Glomerular visceral epithelial cell (primary cell): ENCODE measurements around the gene SPRTN.
A peak's percentile ranks its signal among the peaks of the same experiment; 100 is the strongest.

Experiments
- DNase-seq: peaks from one replicate; pipeline ENCODE4 v3.0.0-alpha.2; 2016; ENCODE audit errors: extremely low spot score

Gene SPRTN, protein sequence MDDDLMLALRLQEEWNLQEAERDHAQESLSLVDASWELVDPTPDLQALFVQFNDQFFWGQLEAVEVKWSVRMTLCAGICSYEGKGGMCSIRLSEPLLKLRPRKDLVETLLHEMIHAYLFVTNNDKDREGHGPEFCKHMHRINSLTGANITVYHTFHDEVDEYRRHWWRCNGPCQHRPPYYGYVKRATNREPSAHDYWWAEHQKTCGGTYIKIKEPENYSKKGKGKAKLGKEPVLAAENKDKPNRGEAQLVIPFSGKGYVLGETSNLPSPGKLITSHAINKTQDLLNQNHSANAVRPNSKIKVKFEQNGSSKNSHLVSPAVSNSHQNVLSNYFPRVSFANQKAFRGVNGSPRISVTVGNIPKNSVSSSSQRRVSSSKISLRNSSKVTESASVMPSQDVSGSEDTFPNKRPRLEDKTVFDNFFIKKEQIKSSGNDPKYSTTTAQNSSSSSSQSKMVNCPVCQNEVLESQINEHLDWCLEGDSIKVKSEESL

GRCh38 chr1:231338270-231339128 lies at the start of gene SPRTN:
Gene SPRTN, plus strand, starts transcription at chr1:231338293. Its CDS starts 91 bp downstream, at chr1:231338384.
- no peak for DNase-seq

DNA sequence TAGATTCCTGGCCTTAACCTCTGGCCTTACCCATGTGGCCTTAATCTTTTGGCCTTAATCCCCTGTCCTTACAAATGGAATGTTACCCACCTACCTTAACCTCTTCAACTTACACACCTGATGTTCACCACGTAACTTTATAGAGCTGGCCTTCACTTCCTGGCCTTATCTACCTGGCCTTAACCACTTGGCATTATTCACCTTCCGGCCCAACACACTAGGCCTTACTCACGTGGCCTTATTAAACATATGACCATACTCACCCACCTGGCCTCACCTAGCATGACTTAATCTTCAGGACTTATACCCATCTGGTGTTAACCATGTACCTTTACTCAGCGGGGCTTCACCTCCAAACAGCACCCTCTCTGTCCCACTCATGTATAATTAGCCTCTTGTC lies 42.2 kb upstream of the SPRTN start:
- DNase-seq: no peak

- DNase-seq: no peak
These were observed 36.1 kb upstream of the SPRTN start for GRCh38 chr1:231301990-231302389.

DNA sequence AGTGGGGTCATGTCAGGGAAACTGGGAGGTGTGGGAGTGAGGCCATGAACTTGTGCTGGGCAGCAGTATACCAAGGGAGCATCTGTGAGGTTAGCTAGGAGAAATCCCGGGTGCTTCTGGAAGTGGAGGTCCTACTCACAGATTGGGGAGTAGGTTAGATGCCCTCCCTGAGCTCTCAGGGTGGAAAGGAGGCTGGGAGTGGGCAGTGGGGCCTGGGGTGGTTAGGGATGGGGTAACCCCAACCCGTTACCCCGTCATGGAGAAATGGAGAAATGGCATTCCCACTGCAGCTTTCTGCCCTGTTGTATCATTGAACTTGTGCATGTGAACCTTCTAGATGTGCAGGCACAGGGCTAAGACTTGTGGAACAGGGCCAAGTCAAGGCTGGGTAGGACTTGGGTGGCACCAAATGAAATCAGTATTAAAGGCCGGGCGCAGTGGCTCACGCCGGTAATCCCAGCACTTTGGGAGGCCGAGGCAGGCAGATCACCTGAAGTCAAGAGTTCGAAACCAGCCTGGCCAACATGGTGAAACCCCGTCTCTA lies 27.6 kb upstream of the SPRTN start:
- no peak for DNase-seq

DNA sequence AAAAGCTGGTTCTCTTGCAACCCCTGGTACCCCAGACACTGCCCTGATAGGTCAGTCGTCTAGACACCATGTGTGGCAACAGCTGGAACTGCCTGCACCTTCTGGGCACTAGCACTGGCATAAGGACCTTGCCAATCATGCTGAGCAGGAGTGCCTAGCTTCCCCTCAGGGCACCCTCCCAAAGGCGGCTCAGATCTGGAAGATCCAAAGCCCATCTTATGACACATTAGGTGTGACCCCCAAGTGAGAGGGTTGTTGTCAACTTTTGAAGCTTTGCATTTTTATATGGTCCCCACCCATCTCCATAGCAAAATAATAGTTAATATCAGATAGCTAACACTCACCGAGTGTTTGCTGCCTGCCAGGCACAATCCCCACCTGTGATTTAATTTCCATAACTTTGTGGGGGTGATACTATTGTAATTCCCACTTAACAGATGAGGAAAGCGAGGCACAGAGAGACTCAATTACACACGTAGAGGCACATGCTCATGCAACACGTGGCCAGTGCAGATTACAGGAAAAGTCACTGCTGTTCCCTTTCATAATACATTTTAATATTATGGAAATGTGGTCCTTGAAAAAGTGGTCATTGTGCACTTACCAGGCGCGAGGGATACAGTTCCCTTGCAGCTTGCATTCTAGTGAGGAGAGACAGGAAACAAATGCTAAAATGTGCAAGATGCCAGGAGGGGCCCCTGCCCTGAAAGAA lies 26.2 kb upstream of the SPRTN start:
- no peak for DNase-seq

DNA sequence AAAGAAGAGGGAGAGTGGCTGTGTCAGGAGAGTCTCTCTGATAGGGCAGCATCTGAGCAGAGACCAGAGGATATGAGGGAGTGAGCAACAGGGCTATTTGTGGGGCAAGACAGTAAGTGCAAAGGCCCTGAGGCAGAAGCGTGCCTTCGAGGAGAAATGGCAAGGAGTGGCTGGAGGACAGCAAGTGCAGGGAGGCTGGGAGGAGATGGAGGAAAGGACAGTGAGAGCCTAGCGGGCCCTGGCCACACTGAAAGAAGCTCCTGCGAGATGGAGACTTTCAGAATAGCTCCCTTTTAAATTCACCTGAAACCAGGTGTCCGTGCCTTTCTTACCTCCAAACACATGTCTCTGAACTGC lies 25.7 kb upstream of the SPRTN start:
- no peak for DNase-seq

- no peak for DNase-seq
These were observed 24.4 kb upstream of the SPRTN start for GRCh38 chr1:231313661-231314060.

GRCh38 chr1:231315887-231316286 lies 22.2 kb upstream of the SPRTN start:
- peak; percentile 44 for DNase-seq

DNA sequence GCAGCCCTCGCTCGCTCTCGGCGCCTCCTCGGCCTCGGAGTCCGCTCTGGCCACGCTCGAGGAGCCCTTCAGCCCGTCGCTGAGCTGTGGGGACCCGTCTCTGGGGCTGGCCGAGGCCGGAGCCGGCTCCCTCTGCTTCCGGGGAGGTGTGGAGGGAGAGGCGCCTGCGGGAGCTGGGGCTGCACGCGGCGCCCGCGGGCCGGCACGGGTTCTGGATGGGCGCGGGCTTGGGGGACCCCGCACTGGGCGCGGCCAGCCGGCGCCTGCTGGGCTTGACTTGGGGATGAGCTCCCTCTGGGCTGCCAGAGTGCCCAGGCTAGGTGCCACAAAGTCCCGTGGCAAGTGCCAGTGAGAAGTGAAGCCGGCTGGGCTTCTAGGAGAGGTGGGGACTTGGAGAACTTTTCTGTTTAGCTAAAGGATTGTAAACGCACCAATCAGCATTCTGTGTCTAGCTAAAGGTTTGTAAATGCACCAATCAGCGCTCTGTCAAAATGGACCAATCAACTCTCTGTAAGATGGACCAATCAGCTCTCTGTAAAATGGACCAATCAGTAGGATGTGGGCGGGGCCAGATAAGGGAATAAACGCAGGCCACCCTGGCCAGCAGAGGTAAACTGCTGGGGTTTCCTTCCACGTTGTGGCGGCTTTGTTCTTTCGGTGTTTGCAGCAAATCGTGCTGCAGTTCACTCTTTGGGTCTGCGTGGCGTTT lies 20.6 kb upstream of the SPRTN start:
- DNase-seq: no peak

GRCh38 chr1:231318015-231318355 lies 20.1 kb upstream of the SPRTN start:
- no peak for DNase-seq

GRCh38 chr1:231318568-231318967 lies 19.5 kb upstream of the SPRTN start:
- DNase-seq: no peak

- DNase-seq: no peak
These were observed 19.0 kb upstream of the SPRTN start for GRCh38 chr1:231319080-231319479.

- DNase-seq: no peak
These were observed 15.1 kb upstream of the SPRTN start for GRCh38 chr1:231322880-231323530.

- no peak for DNase-seq
These were observed 13.4 kb upstream of the SPRTN start for GRCh38 chr1:231324660-231325059.

DNA sequence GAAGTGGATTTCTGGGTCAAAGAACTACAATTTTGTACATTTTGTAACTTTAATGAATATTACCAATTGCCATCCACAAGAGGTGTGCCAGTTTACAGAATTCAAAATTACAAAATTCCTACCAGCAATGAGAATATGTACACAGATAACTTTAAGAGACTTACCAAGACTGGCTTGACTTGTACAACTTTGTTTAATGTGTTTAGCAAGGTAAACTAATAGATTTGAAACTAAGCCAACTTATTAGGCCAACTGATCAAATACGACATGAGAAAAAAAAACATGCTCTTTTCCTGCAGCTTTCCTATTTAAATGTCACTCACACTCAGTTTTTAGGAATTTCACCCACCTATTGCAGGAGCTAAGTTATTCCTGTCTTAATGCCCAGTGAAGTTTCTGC lies 11.8 kb upstream of the SPRTN start:
- no peak for DNase-seq

- DNase-seq: no peak
These were observed 10.5 kb upstream of the SPRTN start for GRCh38 chr1:231327617-231328016.

DNA sequence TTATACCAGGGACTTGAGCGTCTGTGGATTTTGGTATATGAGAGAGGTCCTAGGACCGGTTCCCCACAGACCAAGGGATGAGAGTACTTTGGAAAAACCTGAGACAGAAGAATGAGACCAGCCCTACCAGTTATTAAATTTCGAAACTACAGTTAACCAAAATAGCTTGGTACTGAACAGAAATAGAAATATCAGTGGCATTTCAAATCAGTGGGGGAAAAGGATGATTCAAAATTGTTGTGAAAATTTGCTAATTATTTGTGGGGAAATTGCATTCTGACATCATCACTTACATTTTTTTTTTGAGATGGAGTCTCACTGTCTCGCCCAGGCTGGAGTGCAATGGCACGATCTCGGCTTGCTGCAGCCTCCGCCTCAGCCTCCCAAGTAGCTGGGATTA lies 8.6 kb upstream of the SPRTN start:
- no peak for DNase-seq

- DNase-seq: no peak
These were observed 5.3 kb upstream of the SPRTN start for GRCh38 chr1:231332761-231333160.

DNA sequence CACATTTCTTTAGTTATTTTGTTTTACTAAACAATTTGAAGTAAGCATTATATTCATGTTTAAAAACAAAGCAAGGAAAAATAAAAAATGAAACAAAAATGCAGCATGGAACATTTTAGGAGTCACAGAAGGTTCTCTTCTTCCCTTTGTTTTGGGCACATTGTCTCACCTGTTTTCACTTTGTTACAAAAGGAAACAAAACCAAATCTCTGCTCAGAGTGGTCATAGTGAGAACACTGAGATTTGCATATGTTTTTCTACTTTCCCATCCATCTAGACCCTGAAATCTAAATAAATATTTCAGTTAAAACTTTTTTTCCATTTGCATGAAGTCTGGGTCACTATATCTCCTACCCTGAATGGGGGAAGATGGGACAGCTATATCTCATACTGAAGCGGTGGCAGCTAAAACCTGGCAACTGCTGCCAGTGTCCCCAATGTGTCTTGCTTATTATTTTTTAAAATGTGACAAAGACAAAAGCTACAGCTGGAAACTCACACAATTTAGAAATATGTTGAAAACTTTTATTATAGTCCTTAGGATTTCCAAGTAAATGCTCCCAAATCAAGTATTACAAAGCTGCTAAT lies 3.9 kb upstream of the SPRTN start:
- DNase-seq: no peak

DNA sequence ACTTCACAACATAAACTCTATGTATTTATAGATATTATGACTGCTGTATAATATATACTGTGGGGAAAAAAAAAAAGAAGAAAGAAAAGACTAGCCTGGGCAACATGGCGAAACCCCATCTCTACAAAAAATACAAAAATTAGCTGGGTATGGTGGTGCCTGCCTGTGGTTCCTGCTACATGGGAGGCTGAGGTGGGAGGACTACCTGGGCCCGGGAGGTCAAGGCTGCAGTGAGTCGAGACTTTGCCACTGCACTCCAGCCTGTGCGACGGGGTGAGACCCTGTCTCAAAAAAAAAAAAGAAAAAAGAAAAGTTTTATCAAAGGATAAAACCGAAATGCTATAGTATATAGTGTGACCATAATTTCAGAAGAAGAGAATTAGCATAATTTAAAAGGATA lies 3.1 kb upstream of the SPRTN start:
- DNase-seq: no peak
